Natural killer cell (primary cell): ENCODE results near the gene CIPC. TPM values are rescaled to one million over a fixed set of nuclear protein-coding genes. Genes with fewer than 3 reads are reported as not detected.

ENCODE experiments used
- ATAC-seq, 3 donors: fragments of 150-1000 bp in 2 of 3; fragments of 200-7000 bp in 1 of 3; cut with Tn5 transposase; 1 replicate in 1 of 3; 2 replicates in 2 of 3; pipeline ENCODE4 v1.10.0; 2021; ENCODE audit warnings: mild to moderate bottlenecking in 2 of 3, moderate library complexity in 2 of 3
- DNase-seq, 2 donors: peaks; one replicate each; pipeline versions ENCODE4 v3.0.0 to v3.0.0-alpha.2; 2013 to 2021; ENCODE audit warnings: mixed read lengths in 1 of 2
- H3K27ac ChIP-seq: one replicate; pipeline ENCODE4 v1.5.1; 2013; ENCODE audit warnings: mild to moderate bottlenecking, low read length
- H3K27me3 ChIP-seq: one replicate; pipeline ENCODE4 v1.6.1; 2013; ENCODE audit warnings: low read length; ENCODE audit not compliant: control insufficient read depth, insufficient read depth
- H3K36me3 ChIP-seq: one replicate; pipeline ENCODE4 v1.6.1; 2013; ENCODE audit warnings: low read length; ENCODE audit not compliant: control insufficient read depth, insufficient read depth
- H3K4me1 ChIP-seq: one replicate; pipeline ENCODE4 v1.6.1; 2013; ENCODE audit warnings: low read length; ENCODE audit not compliant: control insufficient read depth, insufficient read depth
- H3K4me3 ChIP-seq: one replicate; pipeline ENCODE4 v1.5.1; 2013; ENCODE audit warnings: low read length
- H3K9me3 ChIP-seq: one replicate; pipeline ENCODE4 v1.6.1; 2013; ENCODE audit warnings: low read length; ENCODE audit not compliant: control insufficient read depth, insufficient read depth
- H3K27ac Mint-ChIP-seq, 2 donors: one replicate each; pipeline ENCODE4 v1.8.0; 2022; ENCODE audit warnings: mild to moderate bottlenecking in 2 of 2, mixed read lengths in 2 of 2, moderate library complexity in 1 of 2
- H3K27me3 Mint-ChIP-seq, 2 donors: one replicate each; pipeline ENCODE4 v1.8.0; 2022; ENCODE audit warnings: low read depth in 2 of 2, mixed read lengths in 2 of 2
- H3K36me3 Mint-ChIP-seq: one replicate; pipeline ENCODE4 v1.8.0; 2022; ENCODE audit warnings: mixed read lengths
- H3K4me1 Mint-ChIP-seq, 2 donors: one replicate each; pipeline ENCODE4 v1.8.0; 2022; ENCODE audit warnings: mixed read lengths in 2 of 2
- H3K4me3 Mint-ChIP-seq: one replicate; pipeline ENCODE4 v1.8.0; 2022; ENCODE audit warnings: mild to moderate bottlenecking, moderate library complexity, mixed read lengths
- H3K9me3 Mint-ChIP-seq, 2 donors: one replicate each; pipeline ENCODE4 v1.8.0; 2022; ENCODE audit warnings: mixed read lengths in 2 of 2
- CTCF ChIP-seq: fragments of 200-600 bp; IDR thresholded peaks from one replicate; pipeline ENCODE4 v1.8.0; 2022; ENCODE audit warnings: antibody characterized with exemption
- whole genome bisulfite sequencing: methylation state at CpG from one replicate; pipeline ENCODE4 v1.1.7; 2013; ENCODE audit warnings: missing lambda C conversion rate; ENCODE audit not compliant: insufficient coverage; 5-methylcytosine and 5-hydroxymethylcytosine counted together
- intact Hi-C: fragments of 100-400 bp; cut with micrococcal nuclease; formaldehyde crosslinking; loops from one replicate; pipeline ENCODE4 v1.14.2; 2022
- total RNA-seq, 4 donors: library from RNA; stranded (reverse); fragments of 120-200 nt in 1 of 4; gene quantifications; one replicate each; pipeline versions ENCODE4 v1.2.3 to v1.2.4, GENCODE V29; 2013 to 2022

Gene CIPC
- total RNA-seq, 3 donors from 2014 or later (not counting 1 experiment from before 2014, with no cell fraction given): 7.1 to 10.0 (median 9.9) TPM

DNA sequence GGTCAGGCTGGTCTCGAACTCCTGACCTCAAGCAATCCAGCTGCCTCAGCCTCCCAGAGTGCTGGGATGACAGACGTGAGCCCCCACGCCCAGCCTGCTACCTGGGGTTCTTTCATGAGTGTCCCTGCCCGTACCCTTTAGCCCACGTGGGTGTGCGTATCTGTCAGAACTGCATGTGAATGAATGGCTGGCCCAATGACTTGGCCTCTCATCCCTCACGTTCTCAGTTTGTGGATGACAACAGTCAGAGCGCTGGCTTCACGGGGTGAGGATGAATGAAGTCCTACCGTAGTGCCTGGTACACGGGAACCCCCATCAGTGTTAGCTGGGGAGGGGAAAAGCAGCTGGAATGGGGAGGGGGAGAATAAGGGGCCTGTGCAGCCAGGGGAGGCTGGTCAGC, 59.7 kb downstream of the CIPC start:
- no peaks in the 10 kb centered on the region for H3K36me3 Mint-ChIP-seq
- H3K4me1 Mint-ChIP-seq: no peaks in the 10 kb centered on the region
- TF ChIP-seq CTCF: no peak
- Histone ChIP-seq H3K27me3 (peaks cover 14% of the 10 kb centered on the region), H3K4me3 (no peak overlapping the region), H3K9me3 (no peaks in the 10 kb centered on the region), H3K4me1 (no peaks in the 10 kb centered on the region), H3K36me3 (no peaks in the 10 kb centered on the region), H3K27ac (no peak overlapping the region)
- no peak overlapping the region for H3K27ac Mint-ChIP-seq
- intact Hi-C loops: no loop called here
- peaks cover 31 to 65% of the 10 kb centered on the region in 2 donors for H3K27me3 Mint-ChIP-seq
- WGBS: 57% methylated on average over 11 of the region's 11 CpGs
- ATAC-seq (no peak), DNase-seq (no peak)
- H3K9me3 Mint-ChIP-seq: no peaks in the 10 kb centered on the region
- H3K4me3 Mint-ChIP-seq: no peak overlapping the region

- no peak for DNase-seq
- Histone ChIP-seq H3K27me3 (peaks cover 11% of the 10 kb centered on the region), H3K36me3 (no peaks in the 10 kb centered on the region), H3K4me3 (no peak overlapping the region), H3K4me1 (no peaks in the 10 kb centered on the region), H3K27ac (no peak overlapping the region), H3K9me3 (no peaks in the 10 kb centered on the region)
- intact Hi-C loops: no loop called here
- TF ChIP-seq CTCF: no peak
- H3K9me3 Mint-ChIP-seq: no peaks in the 10 kb centered on the region
- WGBS: 14% methylated on average over 15 of the region's 18 CpGs
- no peaks in the 10 kb centered on the region for H3K4me1 Mint-ChIP-seq
- no peak for ATAC-seq
- peaks cover 34 to 60% of the 10 kb centered on the region in 2 donors for H3K27me3 Mint-ChIP-seq
- no peak overlapping the region for H3K27ac Mint-ChIP-seq
- H3K36me3 Mint-ChIP-seq: no peaks in the 10 kb centered on the region
- H3K4me3 Mint-ChIP-seq: no peak overlapping the region
Measured at GRCh38 chr14:77158175-77158881, 60.3 kb downstream of the CIPC start.

DNA sequence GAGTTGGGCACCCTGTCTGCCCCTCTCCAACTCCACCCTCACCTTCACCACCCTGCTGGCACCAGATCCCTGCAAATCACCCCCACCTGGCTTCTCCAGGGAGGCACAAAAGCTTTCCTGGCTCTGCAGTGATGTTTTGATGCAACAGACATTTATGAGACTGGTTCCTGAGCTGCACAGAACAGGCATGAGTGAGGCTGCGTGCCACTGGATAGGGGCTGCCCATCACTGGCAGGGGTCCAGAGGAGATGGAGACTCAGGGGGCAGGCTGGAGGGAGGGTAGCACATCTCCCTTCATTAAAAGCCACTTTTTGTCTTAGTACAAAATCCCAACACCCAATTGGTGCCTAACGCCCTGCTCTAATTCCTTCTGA, 60.8 kb downstream of the CIPC start:
- Histone ChIP-seq H3K27ac (no peak overlapping the region), H3K4me3 (no peak overlapping the region), H3K36me3 (no peaks in the 10 kb centered on the region), H3K9me3 (no peaks in the 10 kb centered on the region), H3K27me3 (peaks cover 10% of the 10 kb centered on the region), H3K4me1 (no peaks in the 10 kb centered on the region)
- DNase-seq: no peak
- no peak for TF ChIP-seq CTCF
- ATAC-seq: no peak
- Mint-ChIP-seq H3K36me3 (no peaks in the 10 kb centered on the region), H3K4me3 (no peak overlapping the region), H3K27me3 (peaks cover 33 to 55% of the 10 kb centered on the region in 2 donors), H3K4me1 (no peaks in the 10 kb centered on the region), H3K27ac (no peak overlapping the region), H3K9me3 (no peaks in the 10 kb centered on the region)
- WGBS: 85% methylated on average over 2 of the region's 2 CpGs
- intact Hi-C loops: no loop called here

GRCh38 chr14:77161011-77161410, 63.0 kb downstream of the CIPC start:
- H3K4me1 Mint-ChIP-seq: no peaks in the 10 kb centered on the region
- DNase-seq (no peak), ATAC-seq (no peak)
- Histone ChIP-seq H3K4me1 (no peaks in the 10 kb centered on the region), H3K36me3 (no peaks in the 10 kb centered on the region), H3K4me3 (no peak overlapping the region), H3K27me3 (peaks cover 10% of the 10 kb centered on the region), H3K27ac (no peak overlapping the region), H3K9me3 (no peaks in the 10 kb centered on the region)
- H3K4me3 Mint-ChIP-seq: no peak overlapping the region
- H3K9me3 Mint-ChIP-seq: no peaks in the 10 kb centered on the region
- WGBS: 87% methylated on average over 4 of the region's 4 CpGs
- H3K27me3 Mint-ChIP-seq: peaks cover 34 to 37% of the 10 kb centered on the region in 2 donors
- H3K36me3 Mint-ChIP-seq: no peaks in the 10 kb centered on the region
- H3K27ac Mint-ChIP-seq: no peak overlapping the region
- TF ChIP-seq CTCF: no peak
- intact Hi-C loops: no loop called here
